HG03159 (cell line): Measurements from ENCODE around the gene CHMP4A.
A peak's percentile ranks its signal among the peaks of the same experiment; 100 is the strongest.
"Not testable (repeated sequence)": the region's sequence is repeated elsewhere in the genome, so short reads cannot be mapped to it uniquely, and the experiment has no call there.

ENCODE experiments used
- ATAC-seq: cut with Tn5 transposase; IDR thresholded peaks from one replicate; pipeline ENCODE4 v1.9.1; 2021; ENCODE audit warnings: mild to moderate bottlenecking, moderate library complexity; ENCODE audit not compliant: unreplicated experiment

The CHMP4A gene

DNA sequence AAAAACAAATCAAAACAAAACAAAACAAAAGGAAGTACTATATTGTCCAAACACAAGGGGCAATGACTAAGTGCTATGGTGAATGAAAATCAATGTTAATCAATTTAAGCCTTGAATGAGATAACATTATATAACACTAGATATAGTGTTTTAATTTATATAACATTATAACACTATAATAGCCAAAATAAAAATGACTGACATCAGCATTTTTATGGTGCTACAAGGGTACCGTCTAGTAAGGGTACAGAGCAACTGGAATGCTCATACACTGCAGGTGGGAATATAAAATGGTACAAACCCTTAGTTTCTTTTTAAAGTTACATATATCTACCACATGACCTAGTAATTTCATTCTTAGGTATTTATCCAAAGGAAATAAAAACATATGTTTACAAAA, 13.2 kb upstream of the CHMP4A start:
- ATAC-seq: no peak

DNA sequence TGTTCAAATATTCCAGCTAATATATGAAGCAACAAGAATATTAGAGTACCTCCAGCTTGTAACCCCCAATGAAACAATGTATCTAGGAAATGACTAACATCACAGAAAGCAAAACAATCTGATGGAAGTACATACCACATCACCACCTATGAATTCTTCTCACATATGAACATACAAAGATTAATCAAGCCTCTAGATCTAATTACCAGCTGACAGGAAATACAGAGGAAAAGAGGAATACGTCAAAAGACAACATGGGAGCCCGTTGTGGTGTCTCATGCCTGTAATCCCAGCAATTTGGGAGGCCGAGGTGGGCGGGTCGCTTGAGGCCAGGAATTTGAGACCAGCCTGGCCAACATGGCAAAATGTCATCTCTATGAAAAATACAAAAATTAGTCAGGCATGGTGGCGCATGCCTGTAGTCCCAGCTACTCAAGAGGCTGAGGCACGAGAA, 11.4 kb upstream of the CHMP4A start:
- no peak for ATAC-seq

DNA sequence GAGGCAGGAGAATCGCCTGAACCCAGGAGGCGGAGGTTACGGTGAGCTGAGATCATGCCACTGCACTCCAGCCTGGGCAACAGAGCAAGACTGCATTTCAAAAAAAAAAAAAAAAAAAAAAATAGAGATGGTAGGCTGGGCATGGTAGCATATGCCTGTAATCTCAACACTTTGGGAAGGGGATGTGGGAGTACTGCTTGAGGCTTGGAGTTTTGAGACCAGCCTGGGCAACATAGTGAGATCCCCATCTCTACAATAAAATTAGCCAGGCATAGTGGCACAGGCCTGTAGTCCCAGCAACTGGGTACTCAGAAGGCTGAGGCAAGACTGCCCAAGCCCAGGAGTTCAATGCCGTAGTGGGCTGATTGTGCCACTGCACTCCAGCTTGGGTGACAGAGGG, 9.7 kb upstream of the CHMP4A start:
- ATAC-seq: not testable (repeated sequence)

DNA sequence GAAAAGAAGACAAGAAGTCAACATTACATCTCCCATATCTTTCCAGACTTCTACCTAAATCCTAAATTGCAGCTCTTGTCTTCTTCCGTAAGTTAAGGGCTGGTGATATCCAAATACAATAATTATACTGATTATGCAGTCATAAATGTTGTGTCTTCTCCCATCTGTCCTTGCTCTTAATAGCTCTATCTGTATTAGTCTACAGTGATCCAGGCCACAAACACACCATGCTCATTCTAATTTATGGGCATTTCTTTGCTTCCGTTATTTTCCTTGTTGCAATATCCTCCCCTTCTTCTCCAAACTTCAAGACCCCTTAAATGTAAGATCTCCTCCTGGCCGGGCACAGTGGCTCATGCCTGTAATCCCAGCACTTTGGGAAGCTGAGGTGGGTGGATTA, 6.2 kb upstream of the CHMP4A start:
- ATAC-seq: no peak

DNA sequence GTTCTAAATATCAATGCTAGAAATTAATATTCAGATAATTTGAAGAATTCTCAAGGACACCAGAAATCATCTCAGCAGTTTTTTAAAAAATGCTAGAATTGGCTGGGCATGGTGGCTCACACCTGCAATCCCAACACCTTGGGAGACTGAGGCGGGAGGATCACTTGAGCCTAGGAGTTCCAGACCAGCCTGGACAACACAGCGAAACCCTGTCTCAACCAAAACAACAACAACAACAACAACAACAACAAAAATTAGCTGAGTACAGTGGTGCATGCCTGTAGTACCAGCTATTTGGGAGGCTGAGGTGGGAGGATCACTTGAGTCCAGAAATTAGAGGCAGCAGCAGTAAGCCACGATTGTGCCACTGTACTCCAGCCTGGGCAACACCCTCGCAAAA, 5.8 kb upstream of the CHMP4A start:
- ATAC-seq: no peak

DNA sequence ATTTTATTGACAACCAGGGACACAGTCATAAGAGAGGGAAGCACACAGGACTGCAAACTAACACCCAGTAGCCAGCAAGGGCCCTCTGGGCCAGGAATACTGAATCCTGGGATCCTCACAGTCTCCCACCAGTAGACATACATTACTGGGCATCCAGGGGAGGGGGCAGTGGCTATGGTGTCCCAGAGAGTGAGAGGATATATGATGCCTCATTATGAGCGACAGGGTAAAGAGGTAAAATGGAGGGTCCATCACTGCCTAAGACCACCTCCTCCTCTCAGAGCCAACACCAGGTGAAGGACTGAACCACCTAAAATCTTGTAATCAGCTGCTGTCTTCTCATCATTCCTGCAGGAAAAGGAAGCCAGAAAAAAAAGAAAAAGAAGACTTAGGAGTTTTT, 3.6 kb upstream of the CHMP4A start:
- not testable (repeated sequence) for ATAC-seq

DNA sequence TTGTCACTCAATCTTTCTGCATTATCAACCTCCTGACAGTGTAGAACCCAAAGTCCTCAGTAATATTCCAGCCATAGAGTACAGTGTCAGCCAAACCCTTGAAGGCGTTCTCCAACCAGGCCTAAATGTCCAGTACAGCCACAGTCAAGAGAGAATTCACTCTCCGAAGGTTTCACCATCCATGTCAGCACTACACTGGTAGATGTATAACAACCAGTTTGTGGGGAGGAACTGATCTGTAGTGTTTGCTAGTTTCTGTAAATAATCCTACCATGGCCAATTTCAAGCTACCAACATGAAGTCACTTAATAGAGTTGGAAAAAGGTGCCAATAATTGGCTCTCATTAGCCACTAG, 3.0 kb upstream of the CHMP4A start:
- no peak for ATAC-seq

DNA sequence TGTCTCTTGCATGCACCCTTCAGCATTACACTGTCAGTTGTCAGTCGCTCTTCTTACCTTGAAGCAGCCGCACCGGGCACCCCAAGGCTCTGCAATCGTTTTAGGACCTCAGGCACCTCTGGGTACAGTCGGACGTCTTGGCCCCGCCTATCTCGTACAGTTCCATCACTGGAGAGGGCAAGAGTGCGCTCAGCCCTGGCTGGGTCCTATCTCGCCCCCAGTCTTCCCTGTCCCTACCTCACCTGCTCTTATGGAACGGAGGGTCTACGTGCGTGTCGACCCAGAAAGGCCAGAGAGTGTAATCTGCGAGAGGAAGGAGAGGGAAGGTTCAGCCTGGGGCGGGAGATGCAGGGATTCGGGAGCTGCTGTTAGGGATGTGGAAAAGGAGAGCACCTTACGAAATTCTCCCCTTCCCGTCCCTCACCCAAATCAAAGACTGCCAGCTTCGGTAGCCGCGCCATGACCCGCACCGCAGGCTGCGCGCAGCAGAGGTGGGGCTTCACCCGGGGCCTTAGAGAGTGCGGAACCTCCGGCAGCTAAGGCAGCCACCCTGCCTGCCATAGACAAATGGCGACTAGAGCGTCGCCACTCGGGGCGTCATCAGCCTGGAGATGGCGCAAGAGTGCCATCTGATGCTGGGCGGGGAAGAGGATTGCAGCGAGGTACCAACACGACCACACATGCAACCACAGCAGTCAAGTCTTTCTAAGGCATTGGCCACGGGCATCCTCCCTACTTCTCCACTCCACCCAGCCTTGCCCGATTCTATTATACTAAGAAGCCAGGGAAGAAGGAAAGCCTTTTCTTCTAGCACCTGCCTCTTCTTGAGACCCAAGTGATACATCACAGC, 2.4 kb upstream of the CHMP4A start, which contains the start of gene MDP1:
TSS of gene MDP1 (minus strand) at position 572 of the 850 bp plus-strand sequence. CDS start at position 461, 111 bp downstream.
- peak; percentile 60 for ATAC-seq

DNA sequence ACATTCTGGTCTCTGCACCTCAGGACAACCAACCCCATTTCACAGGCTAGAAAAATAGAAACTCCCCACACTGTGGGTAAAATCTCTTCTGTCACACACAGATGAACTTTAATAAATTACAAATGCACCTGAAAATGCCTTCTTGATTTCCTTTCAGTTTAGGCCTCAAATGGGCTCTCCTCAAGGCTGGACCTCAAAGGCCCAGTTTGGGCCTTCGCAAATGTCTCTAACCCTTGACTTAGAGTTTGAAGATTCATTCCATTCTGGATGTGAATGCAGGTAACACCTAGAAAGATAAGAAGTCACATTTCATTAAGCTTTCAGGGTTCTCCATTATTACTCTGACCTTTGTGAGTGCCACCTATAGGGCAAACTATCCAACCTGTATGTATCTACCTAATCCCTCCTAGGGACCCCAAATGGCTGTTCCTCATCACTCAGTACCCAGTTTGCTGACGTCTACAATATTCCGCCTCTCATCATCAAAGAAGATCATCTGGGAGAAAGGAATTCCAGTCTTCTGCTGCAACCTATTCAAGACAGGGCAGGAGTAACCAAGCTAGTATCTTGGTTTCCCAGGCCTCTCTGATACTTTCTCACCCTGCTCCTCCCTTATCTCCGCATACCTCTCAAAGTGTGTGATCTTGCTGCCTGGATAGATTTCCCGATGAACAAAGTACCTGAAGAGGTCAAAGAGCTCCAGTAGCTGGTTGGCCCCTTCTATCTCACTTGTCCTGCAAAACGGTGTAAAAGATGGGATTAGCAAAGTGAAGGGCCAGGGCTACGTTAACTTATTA, 776 bp upstream of the CHMP4A start:
- ATAC-seq: no peak

DNA sequence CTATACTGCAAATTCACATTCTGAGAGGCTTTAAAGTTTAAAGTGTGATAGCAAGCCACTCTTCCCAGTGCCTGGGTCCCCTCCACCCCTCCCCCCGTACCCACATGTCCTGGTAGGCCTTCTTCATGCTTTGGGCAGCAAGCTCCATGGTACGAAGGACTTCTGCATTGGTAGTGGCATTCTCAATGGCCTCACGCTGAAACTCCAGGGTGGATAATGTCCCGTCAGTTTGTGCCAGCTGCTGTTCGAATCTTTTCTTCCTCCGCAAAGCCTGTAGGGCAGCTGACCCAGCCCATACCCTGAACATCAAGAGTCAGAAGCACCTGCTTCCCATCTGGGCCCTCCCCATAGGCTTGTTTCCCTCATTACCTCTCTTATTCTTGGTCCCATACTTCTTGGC, 2.0 kb downstream of the CHMP4A start:
- no peak for ATAC-seq

DNA sequence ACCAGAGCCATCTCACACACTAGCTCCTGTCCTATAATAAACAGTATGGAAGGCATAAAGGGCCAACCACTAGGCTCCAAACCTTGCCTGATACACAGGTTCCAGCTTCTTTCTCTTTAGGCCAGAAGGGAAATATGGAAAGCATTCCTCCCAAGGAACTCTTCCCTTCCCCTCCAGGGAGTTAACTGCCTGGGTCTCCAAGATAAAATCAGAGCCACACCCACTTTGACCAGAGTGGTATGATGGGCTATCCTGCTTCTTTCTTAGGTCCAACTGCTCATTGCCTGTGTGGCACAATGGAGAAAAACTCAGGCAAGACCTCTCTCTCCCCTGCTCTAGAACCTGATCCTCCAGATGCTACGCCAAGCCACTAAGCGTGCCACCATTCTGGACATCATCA, 5.7 kb downstream of the CHMP4A start:
- ATAC-seq: no peak

DNA sequence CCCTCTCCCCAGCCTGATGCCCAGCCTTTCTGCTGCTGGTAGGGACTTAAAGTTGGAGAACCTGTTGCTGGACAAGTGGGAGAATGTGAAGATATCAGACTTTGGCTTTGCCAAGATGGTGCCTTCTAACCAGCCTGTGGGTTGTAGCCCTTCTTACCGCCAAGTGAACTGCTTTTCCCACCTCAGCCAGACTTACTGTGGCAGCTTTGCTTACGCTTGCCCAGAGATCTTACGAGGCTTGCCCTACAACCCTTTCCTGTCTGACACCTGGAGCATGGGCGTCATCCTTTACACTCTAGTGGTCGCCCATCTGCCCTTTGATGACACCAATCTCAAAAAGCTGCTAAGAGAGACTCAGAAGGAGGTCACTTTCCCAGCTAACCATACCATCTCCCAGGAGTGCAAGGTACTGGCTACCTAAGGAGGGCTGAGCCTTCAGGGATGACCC, 6.2 kb downstream of the CHMP4A start:
- ATAC-seq: no peak

DNA sequence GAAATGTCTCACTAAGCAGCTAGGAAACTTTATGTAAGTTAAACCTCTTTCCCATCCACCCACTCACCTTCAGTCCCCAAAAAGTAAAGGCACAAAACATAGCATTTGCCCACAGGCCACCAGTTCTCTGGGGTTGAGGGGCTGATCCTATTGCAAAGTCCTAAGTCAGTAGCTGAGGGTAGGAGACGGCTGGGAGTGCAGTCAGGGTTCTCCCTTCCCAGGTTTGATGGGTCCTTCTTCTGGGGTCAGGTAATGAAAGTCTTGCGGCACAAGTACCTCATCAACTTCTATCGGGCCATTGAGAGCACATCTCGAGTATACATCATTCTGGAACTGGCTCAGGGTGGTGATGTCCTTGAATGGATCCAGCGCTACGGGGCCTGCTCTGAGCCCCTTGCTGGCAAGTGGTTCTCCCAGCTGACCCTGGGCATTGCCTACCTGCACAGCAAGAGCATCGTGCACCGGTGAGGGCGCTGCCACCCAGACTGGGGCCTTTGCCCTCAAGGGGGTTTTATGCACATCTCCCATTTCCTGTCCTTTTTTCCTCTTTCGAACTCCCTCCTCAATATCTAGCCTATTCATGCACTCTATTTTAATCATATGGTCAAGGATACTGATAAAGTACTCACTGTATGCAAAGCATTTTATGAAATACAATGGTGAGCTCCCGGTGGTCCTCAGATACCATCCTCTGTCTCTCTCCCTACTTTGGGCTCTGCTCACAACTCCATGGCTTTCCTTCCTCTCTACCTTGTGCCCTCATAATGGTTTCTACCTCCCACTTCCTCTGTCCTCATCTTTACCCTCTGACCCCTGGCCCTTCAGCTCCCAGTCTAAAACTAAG, 6.8 kb downstream of the CHMP4A start:
- ATAC-seq: no peak

DNA sequence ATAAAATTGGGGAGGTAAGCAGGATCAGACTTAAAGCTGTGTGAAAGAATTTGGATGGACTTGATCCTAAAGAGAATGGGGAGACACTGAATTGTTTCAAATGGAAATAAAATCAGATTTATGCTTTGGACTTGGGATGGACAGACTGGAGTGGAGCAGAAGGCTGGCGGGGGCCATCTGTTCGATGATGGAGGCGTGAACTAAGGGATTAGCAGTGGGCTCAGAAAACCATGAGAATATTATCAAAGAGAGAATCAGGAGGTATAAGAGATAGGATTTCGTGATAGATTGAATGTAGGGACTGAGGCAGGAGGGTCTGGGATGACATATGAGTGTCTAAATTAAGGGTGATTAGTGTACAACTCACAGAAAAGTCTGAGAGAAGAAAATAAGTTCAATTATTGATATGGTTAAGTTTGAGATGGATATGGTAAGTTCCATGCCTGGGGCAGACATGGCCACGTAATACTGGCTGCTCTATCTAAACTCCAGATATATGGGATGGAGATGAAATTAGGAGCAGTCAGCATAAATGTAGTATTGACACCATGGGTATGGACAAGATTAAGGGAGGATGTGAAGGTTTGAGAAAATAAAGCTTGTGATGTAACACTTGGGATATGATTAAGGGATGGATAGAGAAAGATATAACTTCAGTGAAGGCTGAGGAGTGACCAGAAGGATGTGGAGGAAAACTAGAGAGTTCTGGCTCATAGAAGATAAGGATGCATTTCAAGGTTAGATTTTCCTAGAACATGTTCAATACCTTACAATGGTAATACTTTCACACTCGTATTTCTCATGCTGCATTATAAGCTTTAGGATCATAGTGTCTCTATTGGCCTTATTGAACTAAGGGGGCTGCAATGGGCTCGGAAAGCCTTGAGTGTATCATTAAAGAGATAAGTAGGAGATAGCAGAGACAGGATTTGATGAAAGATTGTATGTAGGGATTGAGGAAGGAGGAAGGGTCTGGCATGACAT, 8.8 kb downstream of the CHMP4A start:
- no peak for ATAC-seq

DNA sequence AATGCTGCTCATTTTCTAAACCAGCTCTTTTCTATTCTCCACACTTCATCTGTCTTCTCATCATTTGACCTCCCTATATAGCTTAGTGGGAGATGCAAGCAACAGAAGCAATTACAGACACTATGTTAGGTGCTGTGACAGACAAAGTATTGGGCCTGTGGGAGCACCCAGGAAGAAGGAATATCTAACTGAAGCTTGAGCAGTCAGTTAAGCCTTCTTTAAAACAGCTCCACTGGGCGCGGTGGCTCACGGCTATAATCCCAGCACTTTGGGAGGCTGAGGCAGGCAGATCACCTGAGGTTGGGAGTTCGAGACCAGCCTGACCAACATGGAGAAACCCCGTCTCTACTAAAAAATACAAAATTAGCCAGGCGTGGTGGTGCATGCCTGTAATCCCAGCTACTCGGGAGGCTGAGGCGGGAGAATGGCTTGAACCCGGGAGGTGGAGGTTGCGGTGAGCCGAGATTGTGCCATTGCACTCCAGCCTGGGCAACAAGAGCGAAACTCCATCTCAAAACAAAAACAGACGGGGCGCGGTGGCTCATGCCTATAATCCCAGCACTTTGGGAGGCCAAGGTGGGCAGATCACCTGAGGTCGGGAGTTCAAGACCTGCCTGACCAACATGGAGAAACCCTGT, 9.9 kb downstream of the CHMP4A start:
- not testable (repeated sequence) for ATAC-seq

DNA sequence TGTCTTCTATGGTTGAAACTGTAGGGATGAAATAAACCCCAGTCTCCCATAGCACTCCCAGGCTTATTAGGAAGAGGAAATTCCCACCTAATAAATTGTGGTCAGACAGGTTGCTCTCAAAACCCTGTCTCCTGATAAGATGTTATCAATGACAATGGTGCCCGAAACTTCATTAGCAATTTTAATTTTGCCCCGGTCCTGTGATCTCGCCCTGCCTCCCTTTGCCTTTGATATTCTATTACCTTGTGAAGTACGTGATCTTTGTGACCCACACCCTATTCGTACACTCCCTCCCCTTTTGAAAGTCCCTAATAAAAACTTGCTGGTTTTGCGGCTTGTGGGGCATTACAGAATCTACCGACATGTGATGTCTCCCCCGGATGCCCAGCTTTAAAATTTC, 10.8 kb downstream of the CHMP4A start:
- ATAC-seq: not testable (repeated sequence)

DNA sequence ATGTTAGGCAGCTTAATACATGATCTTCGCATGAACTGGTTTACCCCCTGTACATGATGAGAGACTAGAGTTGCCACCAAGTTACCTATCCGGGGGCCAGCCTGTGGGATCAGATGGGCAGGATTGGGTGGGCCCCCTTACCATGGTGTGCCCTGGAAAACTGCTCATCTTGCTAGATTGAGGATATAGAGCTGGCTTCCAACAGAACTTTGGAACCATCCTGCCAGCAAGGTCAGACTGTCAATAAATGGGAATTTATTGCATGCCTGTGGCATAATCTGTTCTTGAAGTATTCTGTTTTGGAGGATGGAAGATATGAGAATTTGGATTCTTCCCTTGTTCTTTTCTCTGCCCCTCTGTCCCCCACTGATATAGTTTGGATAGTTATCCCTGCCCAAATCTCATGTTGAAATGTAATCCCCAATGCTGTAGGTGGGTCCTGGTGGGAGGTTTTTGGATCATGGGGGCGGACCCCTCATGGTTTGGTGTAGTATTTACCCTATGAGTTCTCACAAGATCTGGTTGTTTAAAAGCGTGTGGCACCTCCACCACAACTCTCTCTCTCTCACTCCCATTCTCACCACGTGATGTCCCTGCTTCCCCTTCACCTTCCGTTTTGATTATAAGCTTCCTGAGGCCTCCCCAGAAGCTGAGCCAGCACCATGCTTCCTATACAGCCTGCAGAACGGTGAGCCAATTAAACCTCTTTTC, 14.3 kb downstream of the CHMP4A start:
- no peak for ATAC-seq

DNA sequence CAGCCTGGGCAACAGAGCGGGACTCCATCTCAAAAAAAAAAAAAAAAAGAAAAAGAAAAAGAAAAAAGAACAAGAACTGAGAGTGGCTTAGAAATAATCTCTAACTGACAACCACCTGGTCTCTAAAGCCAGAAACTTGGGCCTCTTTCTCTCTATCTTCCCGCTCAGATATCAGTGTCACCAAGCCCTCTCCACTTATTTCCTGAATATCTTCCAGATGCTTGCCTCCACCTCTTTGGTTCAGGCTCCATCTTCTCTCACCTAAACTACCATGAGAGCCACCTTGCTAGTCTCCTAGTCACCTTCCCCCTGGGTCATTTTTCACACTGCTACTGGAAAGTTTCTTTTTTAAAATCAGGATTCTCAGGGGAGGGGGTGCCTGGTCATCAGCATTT, 16.2 kb downstream of the CHMP4A start:
- ATAC-seq: no peak
